GM12891 (cell line): ENCODE results near the gene ATXN1.

Source experiments
- PAX5 ChIP-seq: IDR thresholded peaks from 2 replicates; pipeline ENCODE4 v1.6.1; 2011; ENCODE audit warnings: low read length, moderate library complexity, mild to moderate bottlenecking; ENCODE audit not compliant: insufficient read depth, severe bottlenecking
- POLR2A ChIP-seq: IDR thresholded peaks from 2 replicates; pipeline ENCODE4 v1.6.1; 2011; ENCODE audit warnings: low read depth, low read length, control low read depth
- POLR2AphosphoS5 ChIP-seq: IDR thresholded peaks from 2 replicates; pipeline ENCODE4 v1.6.1; 2011; ENCODE audit warnings: low read depth, low read length, control low read depth
- SPI1 ChIP-seq: IDR thresholded peaks from 2 replicates; pipeline ENCODE4 v1.6.1; 2011; ENCODE audit warnings: low read depth, low read length, control low read depth
- TAF1 ChIP-seq: IDR thresholded peaks from 2 replicates; pipeline ENCODE4 v1.6.1; 2011; ENCODE audit warnings: low read depth, low read length, control low read depth

- TF ChIP-seq POLR2A (no peak), POLR2AphosphoS5 (no peak), PAX5 (no peak), TAF1 (no peak), SPI1 (no peak)
These were observed 39.7 kb upstream of the ATXN1 start for GRCh38 chr6:16800942-16801341.
